Adipocyte (in vitro differentiated cells): ENCODE data around the gene VRTN.
"Not testable (repeated sequence)": the region's sequence is repeated elsewhere in the genome, so short reads cannot be mapped to it uniquely, and the experiment has no call there.

Experiments used
- DNase-seq: peaks from one replicate; pipeline ENCODE4 v3.0.0-alpha.2; 2015; ENCODE audit warnings: low read depth
- H3K27me3 ChIP-seq: replicated peaks from 2 replicates; pipeline ENCODE4 v1.7.0; 2013; ENCODE audit warnings: mild to moderate bottlenecking, low read length, moderate library complexity; ENCODE audit not compliant: control insufficient read depth, insufficient read depth
- H3K36me3 ChIP-seq: 2 replicates; pipeline ENCODE4 v1.7.0; 2013; ENCODE audit warnings: low read length, mild to moderate bottlenecking, moderate library complexity; ENCODE audit not compliant: control insufficient read depth, insufficient read depth, severe bottlenecking
- H3K4me1 ChIP-seq: 2 replicates; pipeline ENCODE4 v1.7.0; 2013; ENCODE audit warnings: mild to moderate bottlenecking, low read length, moderate library complexity; ENCODE audit not compliant: control insufficient read depth, insufficient read depth
- H3K4me3 ChIP-seq: 2 replicates; pipeline ENCODE4 v1.7.0; 2013; ENCODE audit warnings: mild to moderate bottlenecking, low read length, moderate library complexity
- H3K9ac ChIP-seq: 2 replicates; pipeline ENCODE4 v1.7.0; 2013; ENCODE audit warnings: mild to moderate bottlenecking, low read length, moderate library complexity
- H3K9me3 ChIP-seq: 2 replicates; pipeline ENCODE4 v1.7.0; 2013; ENCODE audit warnings: mild to moderate bottlenecking, low read length, moderate library complexity; ENCODE audit not compliant: control insufficient read depth

VRTN gene

DNA sequence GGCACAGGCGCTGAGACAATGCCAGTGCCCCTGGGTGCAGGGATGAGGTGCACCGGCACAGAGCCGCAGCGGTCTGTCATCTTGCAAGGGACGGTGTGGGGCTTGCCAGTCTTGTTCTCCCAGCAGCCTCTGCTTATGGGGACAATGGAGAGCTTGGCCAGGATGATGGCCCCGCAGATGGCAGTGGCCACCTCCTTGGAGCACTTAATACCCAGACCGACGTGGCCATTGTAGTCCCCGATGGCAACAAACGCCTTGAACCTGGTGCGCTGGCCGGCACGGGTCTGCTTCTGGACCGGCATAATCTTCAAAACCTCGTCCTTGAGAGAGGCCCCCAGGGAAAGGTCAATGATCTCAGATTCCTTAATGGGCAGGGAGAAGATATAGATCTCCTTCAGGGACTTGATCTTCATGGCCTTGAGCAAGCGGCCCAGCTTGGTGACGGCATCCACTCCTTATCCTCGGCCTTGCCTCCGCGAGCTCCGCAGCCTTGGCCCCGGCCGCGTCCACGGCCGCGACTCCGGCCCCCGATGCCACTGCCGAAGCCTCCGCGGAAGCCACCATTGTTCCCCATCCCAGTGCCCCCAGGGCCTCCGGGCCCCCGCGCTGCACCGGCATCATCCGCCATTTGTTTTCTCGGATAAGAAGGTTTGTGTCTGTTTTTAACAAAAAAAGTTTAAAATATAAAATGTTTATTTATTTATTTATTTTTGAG lies 29.9 kb downstream of the VRTN start:
- H3K9ac ChIP-seq, result no peak overlapping the region
- H3K4me3 ChIP-seq, result no peak overlapping the region
- no peak for DNase-seq

DNA sequence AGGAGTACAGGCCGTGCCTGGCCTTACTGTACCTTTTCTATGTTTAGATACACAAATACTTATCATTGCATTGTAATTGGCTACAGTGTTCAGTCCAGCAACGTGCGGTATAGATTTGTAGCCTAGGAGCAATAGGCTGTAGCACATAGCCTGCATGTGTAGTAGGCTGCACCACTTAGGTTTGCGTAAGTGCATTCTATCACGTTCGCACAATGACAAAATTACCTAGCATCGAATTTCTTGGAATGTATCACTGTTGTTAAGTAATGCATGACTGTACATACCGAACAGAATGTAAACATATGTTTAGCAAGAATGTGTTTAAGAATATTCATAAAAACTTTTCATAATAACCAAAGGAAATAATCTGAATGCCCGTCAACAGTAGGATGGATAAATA lies 31.9 kb downstream of the VRTN start:
- no peaks in the 10 kb centered on the region for H3K36me3 ChIP-seq
- peak; percentile 19 for DNase-seq
- H3K27me3 ChIP-seq, result peaks cover 12% of the 10 kb centered on the region
- no peaks in the 10 kb centered on the region for H3K4me1 ChIP-seq
- no peak overlapping the region for H3K9ac ChIP-seq
- H3K9me3 ChIP-seq, result no peaks in the 10 kb centered on the region
- H3K4me3 ChIP-seq, result no peak overlapping the region

More for the DNA sequence above, 29.9 kb downstream of the VRTN start:
- peaks cover 12% of the 10 kb centered on the region for H3K27me3 ChIP-seq
- H3K36me3 ChIP-seq, result no peaks in the 10 kb centered on the region
- H3K4me1 ChIP-seq, result no peaks in the 10 kb centered on the region
- H3K9me3 ChIP-seq, result no peaks in the 10 kb centered on the region

DNA sequence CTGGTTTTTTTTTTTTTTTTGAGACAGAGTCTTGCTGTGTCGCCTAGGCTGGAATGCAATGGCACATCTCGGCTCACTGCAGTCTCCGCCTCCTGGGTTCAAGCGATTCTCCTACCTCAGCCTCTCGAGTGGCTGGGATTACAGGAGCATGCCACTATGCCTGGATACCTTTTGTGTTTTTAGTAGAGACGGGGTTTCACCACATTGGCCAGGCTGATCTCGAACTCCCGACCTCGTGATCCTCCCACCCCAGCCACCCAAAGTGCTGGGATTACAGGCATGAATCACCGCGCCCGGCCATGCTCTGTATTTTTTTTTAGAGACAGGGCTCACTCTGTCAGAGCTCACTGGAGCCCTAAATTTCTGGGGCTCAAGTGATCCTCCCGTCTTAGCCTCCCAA lies 32.6 kb downstream of the VRTN start:
- no peak overlapping the region for H3K4me3 ChIP-seq
- DNase-seq, result no peak

DNA sequence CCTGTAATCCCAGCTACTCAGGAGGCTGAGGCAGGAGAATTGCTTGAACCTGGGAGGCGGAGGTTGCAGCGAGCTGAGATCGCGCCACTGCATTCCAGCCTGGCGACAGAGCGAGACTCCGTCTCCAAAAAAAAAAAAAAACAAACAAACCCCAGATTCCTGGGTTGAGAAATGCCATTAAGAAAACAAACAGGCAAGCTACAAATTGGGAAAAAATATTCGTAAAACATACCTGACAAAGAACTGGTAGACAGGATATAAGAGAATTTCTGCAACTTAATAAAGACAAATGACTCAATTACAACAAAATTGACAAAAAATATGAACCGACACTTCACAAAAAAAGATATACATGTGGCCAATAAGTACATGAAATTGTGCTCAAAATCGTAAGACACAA lies 33.3 kb downstream of the VRTN start:
- H3K4me3 ChIP-seq, H3K9me3 ChIP-seq, H3K9ac ChIP-seq, DNase-seq, H3K36me3 ChIP-seq, H3K4me1 ChIP-seq: not testable (repeated sequence)
- H3K27me3 ChIP-seq, result peaks cover 14% of the 10 kb centered on the region

More for the DNA sequence above, 32.6 kb downstream of the VRTN start:
- Histone ChIP-seq H3K36me3 (no peaks in the 10 kb centered on the region), H3K9me3 (no peaks in the 10 kb centered on the region), H3K9ac (no peak overlapping the region), H3K27me3 (peaks cover 7% of the 10 kb centered on the region), H3K4me1 (no peaks in the 10 kb centered on the region)

DNA sequence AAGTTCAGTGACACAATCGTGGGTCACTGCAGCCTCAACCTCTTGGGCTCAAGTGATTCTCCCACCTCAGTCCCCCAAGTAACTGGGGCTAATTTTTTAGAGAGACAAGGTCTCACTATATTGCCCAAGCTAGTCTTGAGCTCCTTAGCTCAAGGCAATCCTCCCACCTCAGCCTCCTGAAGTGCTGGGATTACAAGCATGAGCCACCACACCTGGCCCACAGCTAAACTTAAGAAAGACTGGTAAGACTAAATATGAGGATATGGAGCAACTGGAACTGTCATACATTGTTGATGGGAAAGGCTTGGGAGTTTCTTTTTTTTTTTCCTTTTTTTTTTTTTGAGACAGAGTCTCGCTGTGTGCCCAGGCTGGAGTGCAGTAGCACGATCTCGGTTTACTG lies 34.0 kb downstream of the VRTN start:
- DNase-seq, result no peak
- Histone ChIP-seq H3K36me3 (no peaks in the 10 kb centered on the region), H3K9ac (no peak overlapping the region), H3K9me3 (no peaks in the 10 kb centered on the region), H3K4me3 (no peak overlapping the region), H3K27me3 (peaks cover 18% of the 10 kb centered on the region), H3K4me1 (no peaks in the 10 kb centered on the region)

DNA sequence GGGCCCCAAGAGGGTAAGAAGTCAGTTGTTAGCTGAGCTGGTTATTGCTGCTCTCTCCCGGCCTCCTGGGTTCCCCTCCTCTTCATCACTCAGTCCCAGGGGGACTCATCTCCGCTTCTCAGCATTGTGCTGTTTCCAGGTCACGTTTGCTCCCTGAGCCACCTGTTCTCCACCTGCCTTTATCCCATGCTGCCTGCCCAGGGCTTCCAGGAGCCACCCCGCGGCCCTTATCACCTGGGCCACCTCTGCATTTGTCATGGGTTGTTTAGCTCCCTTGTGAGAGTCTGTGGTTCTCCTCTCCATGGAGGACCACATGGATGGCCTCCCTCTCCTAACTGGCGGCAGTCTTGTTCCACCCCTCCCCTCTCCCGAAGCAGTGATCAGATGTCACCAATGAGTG lies 41.7 kb downstream of the VRTN start:
- no peaks in the 10 kb centered on the region for H3K4me1 ChIP-seq
- no peak for DNase-seq
- H3K9me3 ChIP-seq, result no peaks in the 10 kb centered on the region
- H3K9ac ChIP-seq, result no peak overlapping the region
- no peak overlapping the region for H3K4me3 ChIP-seq
- peaks cover 42% of the 10 kb centered on the region for H3K27me3 ChIP-seq
- H3K36me3 ChIP-seq, result no peaks in the 10 kb centered on the region

DNA sequence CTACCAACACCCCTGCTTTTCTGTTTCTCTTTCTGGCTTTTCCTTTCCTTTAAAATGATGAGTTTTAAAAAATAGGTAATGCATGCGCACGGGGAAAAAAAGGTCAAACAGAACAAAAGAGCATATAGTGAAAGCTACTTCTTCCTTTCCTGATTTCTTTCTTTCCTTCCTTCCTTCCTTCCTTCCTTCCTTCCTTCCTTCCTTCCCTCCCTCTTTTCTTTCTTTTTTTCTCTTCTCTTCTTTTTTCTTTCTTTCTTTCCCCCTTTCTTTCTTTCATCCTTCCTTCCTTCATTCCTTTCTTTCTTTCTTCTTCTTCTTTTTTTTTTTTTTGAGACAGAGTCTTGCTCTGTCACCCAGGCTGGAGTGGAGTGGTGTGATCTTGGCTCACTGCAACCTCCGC lies 42.2 kb downstream of the VRTN start:
- H3K27me3 ChIP-seq, result peaks cover 46% of the 10 kb centered on the region
- H3K4me3 ChIP-seq, H3K9ac ChIP-seq, H3K9me3 ChIP-seq, H3K36me3 ChIP-seq, H3K4me1 ChIP-seq, DNase-seq: not testable (repeated sequence)

DNA sequence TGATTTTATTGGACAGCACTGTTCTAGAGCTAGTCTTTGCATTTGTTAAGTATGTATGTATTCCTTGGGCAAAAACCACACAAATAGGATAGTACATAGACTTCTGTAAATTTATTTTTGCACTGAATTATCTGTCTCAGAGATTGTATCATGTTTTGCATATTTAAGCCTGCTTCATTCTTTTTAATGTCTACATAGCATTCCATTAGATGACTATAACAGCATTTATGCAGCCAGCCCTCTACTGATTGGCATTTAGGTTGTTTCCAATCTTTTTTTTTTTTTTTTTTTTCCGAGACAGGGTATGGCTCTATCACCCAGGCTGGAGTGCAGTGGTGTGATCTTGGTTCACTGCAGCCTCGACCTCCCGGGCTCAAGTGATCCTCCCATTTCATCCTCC lies 43.2 kb downstream of the VRTN start:
- H3K27me3 ChIP-seq, result peaks cover 49% of the 10 kb centered on the region

DNA sequence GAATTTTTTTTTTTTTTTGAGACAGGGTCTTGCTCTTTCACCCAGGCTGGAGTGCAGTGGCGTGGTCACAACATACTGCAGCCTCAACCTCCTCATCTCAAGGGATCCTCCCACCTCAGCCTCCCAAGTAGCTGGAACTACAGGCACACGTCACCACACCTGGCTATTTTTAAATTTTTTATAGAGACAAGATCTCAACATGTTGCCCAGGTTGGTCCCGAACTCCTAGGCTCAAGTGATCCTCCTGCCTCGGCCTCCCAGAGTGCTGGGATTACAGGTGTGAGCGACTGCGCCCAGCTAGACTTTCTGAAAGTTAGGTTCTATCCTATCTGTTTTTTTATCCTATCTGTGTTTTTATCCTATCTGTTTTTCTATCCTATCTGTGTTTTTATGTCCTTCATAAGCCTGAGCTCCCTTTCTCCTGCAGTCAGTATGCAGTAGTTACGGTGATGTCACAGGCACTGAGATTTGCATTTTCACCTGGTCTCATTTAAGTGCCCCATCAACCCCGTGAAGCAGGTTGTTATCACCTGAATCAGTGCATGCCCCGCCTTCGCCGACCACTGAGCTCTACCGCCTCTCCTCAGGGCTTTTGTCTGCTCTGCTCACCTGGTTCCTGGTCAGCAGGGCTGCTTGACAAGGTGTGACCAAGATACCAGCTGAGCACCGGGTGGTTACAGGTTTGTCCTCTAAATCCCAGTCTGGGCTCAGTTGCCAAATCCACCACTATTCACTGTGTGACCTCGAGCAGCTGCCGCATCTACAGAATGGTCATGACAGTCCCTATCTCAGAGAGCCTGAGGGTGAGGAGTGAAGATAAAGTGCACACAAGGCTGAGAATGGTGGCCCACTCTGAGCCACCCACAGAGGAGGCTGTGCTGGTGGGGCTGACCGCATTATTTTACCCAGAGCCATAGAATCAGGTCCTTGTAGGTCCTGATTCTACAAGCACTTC lies 44.6 kb downstream of the VRTN start:
- Histone ChIP-seq H3K4me3 (no peak overlapping the region), H3K27me3 (peaks cover 55% of the 10 kb centered on the region), H3K4me1 (no peaks in the 10 kb centered on the region), H3K9me3 (no peaks in the 10 kb centered on the region), H3K36me3 (no peaks in the 10 kb centered on the region), H3K9ac (no peak overlapping the region)
- DNase-seq, result no peak

More for the DNA sequence above, 43.2 kb downstream of the VRTN start:
- H3K9ac ChIP-seq, result no peak overlapping the region
- peak; percentile 20 for DNase-seq
- H3K4me3 ChIP-seq, result no peak overlapping the region
- no peaks in the 10 kb centered on the region for H3K36me3 ChIP-seq
- no peaks in the 10 kb centered on the region for H3K9me3 ChIP-seq
- H3K4me1 ChIP-seq, result no peaks in the 10 kb centered on the region

DNA sequence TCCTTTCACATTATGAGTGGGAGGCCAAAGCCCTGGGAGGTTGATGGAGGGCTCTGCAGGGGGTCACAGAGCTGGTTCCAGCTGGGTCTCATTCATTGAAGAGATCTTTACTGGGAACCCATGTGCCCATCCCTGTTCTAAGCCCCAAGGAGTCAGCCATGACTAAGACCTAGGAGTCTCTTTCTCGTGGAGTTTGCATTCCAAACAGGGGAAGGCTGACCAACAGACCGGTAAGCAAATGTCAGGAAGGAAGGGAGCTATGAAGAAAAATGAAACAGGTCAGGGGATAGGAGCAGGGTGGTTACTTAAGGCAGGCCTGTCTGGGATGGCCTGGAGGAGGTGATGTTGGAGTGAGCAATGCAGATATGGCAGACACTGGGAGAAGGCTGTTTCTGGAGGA lies 46.3 kb downstream of the VRTN start:
- Histone ChIP-seq H3K36me3 (no peaks in the 10 kb centered on the region), H3K4me1 (no peaks in the 10 kb centered on the region), H3K9me3 (no peaks in the 10 kb centered on the region), H3K9ac (no peak overlapping the region), H3K27me3 (peaks cover 66% of the 10 kb centered on the region), H3K4me3 (no peak overlapping the region)
- DNase-seq, result no peak

DNA sequence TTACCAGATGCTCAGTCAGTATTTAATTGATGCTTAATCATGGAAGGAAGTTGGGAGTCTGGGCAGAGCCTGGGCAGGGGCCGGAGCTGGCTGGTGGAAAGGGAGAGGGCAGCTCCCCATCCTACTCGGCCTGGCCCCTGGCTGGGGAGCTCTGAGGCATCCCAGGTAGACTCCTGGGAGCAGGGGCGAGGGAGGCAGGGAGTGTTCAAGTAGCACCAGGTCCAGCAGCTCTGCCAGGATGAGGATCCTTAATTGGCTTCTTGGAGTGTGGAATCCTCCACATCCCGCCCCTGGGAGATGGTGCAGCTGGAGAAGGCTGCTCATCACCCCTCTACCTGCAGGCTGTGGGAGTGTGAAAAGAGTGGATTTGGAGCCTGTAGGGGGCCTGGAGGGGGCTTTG lies 46.8 kb downstream of the VRTN start:
- H3K9ac ChIP-seq, result no peak overlapping the region
- no peaks in the 10 kb centered on the region for H3K4me1 ChIP-seq
- no peaks in the 10 kb centered on the region for H3K36me3 ChIP-seq
- H3K27me3 ChIP-seq, result peaks cover 68% of the 10 kb centered on the region
- H3K4me3 ChIP-seq, result no peak overlapping the region
- H3K9me3 ChIP-seq, result no peaks in the 10 kb centered on the region
- no peak for DNase-seq
